Endothelial cell of umbilical vein (primary cell): Measurements from ENCODE around the gene ANO6. TPM values are rescaled to one million over a fixed set of nuclear protein-coding genes. Genes with fewer than 3 reads are reported as not detected.

Experiments
- Bru-seq: library from RNA; stranded (reverse); fragments of 400-500 nt; gene quantifications from one replicate; lab custom pipeline; 2021; lab: Mats Ljungman, UMichigan
- BruChase-seq, 2 experiments: library from RNA; stranded (reverse); fragments of 400-500 nt; gene quantifications; one replicate each; lab custom pipeline; 2021; lab: Mats Ljungman, UMichigan
- BruUV-seq: library from RNA; stranded (reverse); fragments of 400-500 nt; replicated peaks from 2 replicates; lab custom pipeline; 2021; lab: Mats Ljungman, UMichigan
- CTCF ChIA-PET: fragments of 300-600, 350-600 bp; sonication (Branson Sonifier 250); formaldehyde crosslinking; loops from one replicate; lab custom pipeline; 2021; ENCODE audit warnings: antibody characterized with exemption, inconsistent platforms; lab: Charles Lee
- POLR2A ChIA-PET: fragments of 300-600, 350-600 bp; sonication (Branson Sonifier 250); formaldehyde crosslinking; loops from one replicate; lab custom pipeline; 2021; ENCODE audit warnings: antibody characterized with exemption, inconsistent platforms; lab: Charles Lee
- DNase-seq: peaks from one replicate; pipeline ENCODE4 v3.0.0-alpha.2; 2011; ENCODE audit warnings: low read depth, low spot score
- FAIRE-seq: peaks from 2 replicates; lab custom pipeline; 2011; peaks lifted over from hg19 to GRCh38; lab: Jason Lieb, UNC
- H2AFZ ChIP-seq: 2 replicates; pipeline ENCODE4 v1.6.0; 2012; ENCODE audit warnings: low read depth, low read length, control low read depth, inconsistent platforms
- H3K27ac ChIP-seq: 2 replicates; pipeline ENCODE4 v1.5.1; 2011; ENCODE audit warnings: low read depth, mild to moderate bottlenecking, control low read depth, low read length, moderate library complexity; ENCODE audit not compliant: insufficient read depth
- H3K27me3 ChIP-seq, 2 experiments: 2 replicates each; pipeline versions ENCODE4 v1.6.0 to v1.6.1; 2011; ENCODE audit warnings: low read length in 2 of 2, mixed read lengths in 1 of 2; ENCODE audit not compliant: control insufficient read depth in 2 of 2, insufficient read depth in 2 of 2
- H3K36me3 ChIP-seq, 2 experiments: 2 replicates in 1 of 2; 3 replicates in 1 of 2; pipeline ENCODE4 v1.5.1; 2011; ENCODE audit warnings: low read length in 2 of 2, mild to moderate bottlenecking in 1 of 2, moderate library complexity in 1 of 2; ENCODE audit not compliant: control insufficient read depth in 2 of 2, insufficient read depth in 2 of 2; ENCODE audit errors: extremely low read depth in 1 of 2
- H3K4me1 ChIP-seq: 3 replicates; pipeline ENCODE4 v1.5.1; 2011; ENCODE audit warnings: mild to moderate bottlenecking, low read length; ENCODE audit not compliant: control insufficient read depth, insufficient read depth; ENCODE audit errors: extremely low read depth
- H3K4me2 ChIP-seq: 2 replicates; pipeline ENCODE4 v1.6.1; 2011; ENCODE audit warnings: low read length, control low read depth, mixed read lengths; ENCODE audit not compliant: insufficient read depth
- H3K4me3 ChIP-seq, 3 experiments: fragments of 200-600 bp in 1 of 3; sonication (generic), shearing (Covaris generic) in 1 of 3; replicated peaks in 1 of 3; 2 replicates each; pipeline ENCODE4 v1.5.1; 2011 to 2016; ENCODE audit warnings: control low read depth in 3 of 3, low read length in 3 of 3, mild to moderate bottlenecking in 2 of 3, inconsistent platforms in 1 of 3, low read depth in 1 of 3, moderate library complexity in 1 of 3; ENCODE audit not compliant: insufficient read depth in 1 of 3
- H3K79me2 ChIP-seq: 2 replicates; pipeline ENCODE4 v1.6.0; 2012; ENCODE audit warnings: low read length, inconsistent platforms; ENCODE audit not compliant: control insufficient read depth, insufficient read depth
- H3K9ac ChIP-seq: replicated peaks from 2 replicates; pipeline ENCODE3; 2011; ENCODE audit warnings: low read length, control low read depth; ENCODE audit not compliant: insufficient read depth; ENCODE audit errors: extremely low read depth
- H3K9me1 ChIP-seq: replicated peaks from 3 replicates; pipeline ENCODE4 v1.6.0; 2011; ENCODE audit warnings: mild to moderate bottlenecking, low read length; ENCODE audit not compliant: control insufficient read depth, insufficient read depth; ENCODE audit errors: extremely low read depth
- H3K9me3 ChIP-seq: replicated peaks from 2 replicates; pipeline ENCODE4 v1.5.1; 2012; ENCODE audit warnings: low read length, inconsistent platforms; ENCODE audit not compliant: control insufficient read depth, insufficient read depth
- H4K20me1 ChIP-seq: replicated peaks from 2 replicates; pipeline ENCODE3; 2011; ENCODE audit warnings: mild to moderate bottlenecking, low read length; ENCODE audit not compliant: control insufficient read depth, insufficient read depth; ENCODE audit errors: extremely low read depth
- EZH2 ChIP-seq: IDR thresholded peaks from 2 replicates; pipeline ENCODE4 v1.6.1; 2012; ENCODE audit warnings: borderline replicate concordance, low read depth, mild to moderate bottlenecking, moderate library complexity, low read length, inconsistent platforms; ENCODE audit not compliant: severe bottlenecking
- FOS ChIP-seq: IDR thresholded peaks from 2 replicates; pipeline ENCODE4 v1.6.1; 2011; ENCODE audit warnings: mild to moderate bottlenecking, low read length, moderate library complexity, borderline replicate concordance; ENCODE audit not compliant: insufficient read depth
- GATA2 ChIP-seq: IDR thresholded peaks from 2 replicates; pipeline ENCODE4 v1.7.0; 2011; ENCODE audit warnings: low read depth, mild to moderate bottlenecking, moderate library complexity, mixed read lengths, low read length; ENCODE audit not compliant: insufficient read length, insufficient read depth
- JUN ChIP-seq: IDR thresholded peaks from 2 replicates; pipeline ENCODE4 v1.6.1; 2011; ENCODE audit warnings: borderline replicate concordance, low read depth; ENCODE audit not compliant: insufficient read length, insufficient read depth
- MYC ChIP-seq: IDR thresholded peaks from one replicate; pipeline ENCODE4 v1.6.1; 2011; ENCODE audit warnings: mild to moderate bottlenecking, low read depth, low read length
- POLR2A ChIP-seq: IDR thresholded peaks from 2 replicates; pipeline ENCODE4 v1.6.1; 2012; ENCODE audit warnings: low read depth, mild to moderate bottlenecking, control low read depth, low read length
- POLR2AphosphoS5 ChIP-seq: IDR thresholded peaks from 2 replicates; pipeline ENCODE4 v1.6.1; 2012; ENCODE audit warnings: low read depth, mild to moderate bottlenecking, control low read depth, low read length, moderate library complexity; ENCODE audit not compliant: insufficient read depth
- dilution Hi-C: fragments of 300-500 bp; cut with MboI; formaldehyde crosslinking; loops from one replicate; pipeline ENCODE4 v1.15.0; 2019; ENCODE audit warnings: low sequenced_read_pairs; ENCODE audit not compliant: extremely low pct_ligation_motif_present
- intact Hi-C: fragments of 100-400 bp; cut with micrococcal nuclease; formaldehyde crosslinking; loops from one replicate; pipeline ENCODE4 v1.10.0; 2022
- long read RNA-seq: library from polyadenylated mRNA; stranded (forward); transcript quantifications from one replicate; pipeline ENCODE4 v2.0.0, GENCODE V29; 2021
- polyA minus RNA-seq, 3 experiments: library from RNA; depleted of rRNA, polyadenylated mRNA; stranded (reverse); fragments of >200 nt; gene quantifications; 1 replicate in 1 of 3; 2 replicates in 2 of 3; pipeline ENCODE4 v1.2.3, GENCODE V29; 2011
- polyA plus RNA-seq, 4 experiments: library from polyadenylated mRNA; depleted of rRNA in 3 of 4; stranded (reverse) in 3 of 4; unstranded in 1 of 4; fragments of >200 nt; gene quantifications; 2 replicates each; pipeline versions ENCODE4 v1.2.1 to v1.2.3, GENCODE V29; 2011 to 2012; ENCODE audit warnings: missing spikeins in 1 of 4
- total RNA-seq: library from RNA; stranded (reverse); gene quantifications from 2 replicates; pipeline ENCODE4 v1.2.3, GENCODE V29; 2021
- TF ChIP-seq, protein P1 (sequence below), 2 donors: IDR thresholded peaks; 1 replicate in 1 of 2; 2 replicates in 1 of 2; pipeline ENCODE4 v1.5.1; 2011; ENCODE audit warnings: low read length in 2 of 2, mild to moderate bottlenecking in 2 of 2, moderate library complexity in 2 of 2, control low read depth in 1 of 2, inconsistent platforms in 1 of 2, low read depth in 1 of 2; ENCODE audit not compliant: insufficient read depth in 1 of 2; ENCODE audit errors: extremely low read depth in 1 of 2
- TF ChIP-seq, protein P2 (sequence below): IDR thresholded peaks from 2 replicates; pipeline ENCODE4 v1.6.1; 2011; ENCODE audit not compliant: insufficient read depth, insufficient read length

The ANO6 gene, protein sequence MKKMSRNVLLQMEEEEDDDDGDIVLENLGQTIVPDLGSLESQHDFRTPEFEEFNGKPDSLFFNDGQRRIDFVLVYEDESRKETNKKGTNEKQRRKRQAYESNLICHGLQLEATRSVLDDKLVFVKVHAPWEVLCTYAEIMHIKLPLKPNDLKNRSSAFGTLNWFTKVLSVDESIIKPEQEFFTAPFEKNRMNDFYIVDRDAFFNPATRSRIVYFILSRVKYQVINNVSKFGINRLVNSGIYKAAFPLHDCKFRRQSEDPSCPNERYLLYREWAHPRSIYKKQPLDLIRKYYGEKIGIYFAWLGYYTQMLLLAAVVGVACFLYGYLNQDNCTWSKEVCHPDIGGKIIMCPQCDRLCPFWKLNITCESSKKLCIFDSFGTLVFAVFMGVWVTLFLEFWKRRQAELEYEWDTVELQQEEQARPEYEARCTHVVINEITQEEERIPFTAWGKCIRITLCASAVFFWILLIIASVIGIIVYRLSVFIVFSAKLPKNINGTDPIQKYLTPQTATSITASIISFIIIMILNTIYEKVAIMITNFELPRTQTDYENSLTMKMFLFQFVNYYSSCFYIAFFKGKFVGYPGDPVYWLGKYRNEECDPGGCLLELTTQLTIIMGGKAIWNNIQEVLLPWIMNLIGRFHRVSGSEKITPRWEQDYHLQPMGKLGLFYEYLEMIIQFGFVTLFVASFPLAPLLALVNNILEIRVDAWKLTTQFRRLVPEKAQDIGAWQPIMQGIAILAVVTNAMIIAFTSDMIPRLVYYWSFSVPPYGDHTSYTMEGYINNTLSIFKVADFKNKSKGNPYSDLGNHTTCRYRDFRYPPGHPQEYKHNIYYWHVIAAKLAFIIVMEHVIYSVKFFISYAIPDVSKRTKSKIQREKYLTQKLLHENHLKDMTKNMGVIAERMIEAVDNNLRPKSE
- total RNA-seq (67.6 and 70.1 TPM in 2 replicates), polyA plus RNA-seq (18.7 and 21.3 TPM in 2 replicates), polyA minus RNA-seq (60.4 and 63.6 TPM in 2 replicates), Bru-seq, nascent RNA (percentile 94 among the genes with signal in this experiment), BruChase-seq, experiment 1, labeled RNA remaining after a 6-hour chase (percentile 89 among the genes with signal in this experiment), BruChase-seq, experiment 2, labeled RNA remaining after a 2-hour chase (percentile 84 among the genes with signal in this experiment)
- polyA plus RNA-seq (2011; cell fraction: cytosol; rRNA removed) = 22.5 and 24.0 TPM in 2 replicates
- polyA plus RNA-seq (2011; cell fraction: nucleus; rRNA removed) = 27.7 and 28.1 TPM in 2 replicates
- polyA plus RNA-seq (2012) = 53.7 and 65.5 TPM in 2 replicates
- polyA minus RNA-seq (2011; cell fraction: cytosol; rRNA and poly(A)+ RNA removed) = 16.9 TPM
- polyA minus RNA-seq (2011; cell fraction: nucleus; rRNA and poly(A)+ RNA removed) = 60.5 and 81.8 TPM in 2 replicates
- long read RNA-seq, full-length matches to known transcripts = 19 of 44 reads
- long read RNA-seq, partial matches to known transcripts = 16 of 44 reads
- long read RNA-seq, other reads (novel, unspliced or antisense) = 9 of 44 reads

DNA sequence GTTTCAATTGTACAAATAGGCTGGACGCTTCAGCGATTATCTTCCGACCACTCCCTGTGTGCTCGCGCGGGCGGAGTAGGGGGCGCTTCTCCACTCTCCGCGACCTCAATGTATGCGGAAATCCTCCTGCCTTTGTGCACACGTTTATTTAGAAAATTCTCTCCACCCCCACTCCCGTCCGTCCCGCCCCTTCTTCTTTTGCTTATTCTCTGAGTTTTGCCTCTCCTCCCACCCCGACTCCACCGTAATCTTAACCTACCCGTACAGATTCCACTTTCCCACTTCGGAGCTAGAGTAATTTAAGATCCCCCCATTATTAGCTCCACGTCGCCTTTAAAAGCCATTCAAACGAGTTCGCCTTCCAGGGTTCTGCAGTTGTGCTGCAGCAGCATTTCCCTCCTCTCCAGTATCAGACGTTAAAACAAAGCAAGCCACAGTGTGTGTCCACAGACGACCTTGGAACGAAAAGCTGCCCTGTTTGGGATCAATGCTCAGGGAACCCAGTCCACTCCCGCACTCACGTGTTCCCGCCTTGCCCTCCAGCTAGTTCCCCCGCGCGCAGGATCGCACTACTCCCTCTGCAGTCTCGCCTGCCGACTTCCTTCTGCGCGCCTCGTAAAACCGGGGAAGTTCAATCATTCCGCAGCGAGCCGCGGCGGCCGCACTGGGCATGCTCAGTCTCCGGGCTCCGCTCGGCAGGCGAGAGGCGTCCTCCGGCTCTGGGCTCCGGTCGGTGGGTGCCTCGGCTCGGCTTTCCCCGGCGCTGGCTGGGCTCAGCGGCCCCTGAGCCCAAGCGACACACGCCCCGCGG is at the start of gene ANO6:
ANO6 (plus strand) TSS at position 677 of the 811 bp plus-strand sequence. CDS start 227 bp downstream, outside the sequence.
- intact Hi-C loops (loop anchor here (1.0 to 2.0 kb wide), 8 partner anchors 19 to 513 kb away; no protein-coding TSS in a partner anchor), dilution Hi-C loops (no loop called here)
- no peaks in the 10 kb centered on the region for H3K9me1 ChIP-seq

More for the DNA sequence above, at the start of gene ANO6:
- FAIRE-seq (peak; percentile 86), DNase-seq (peak; percentile 93)
- Histone ChIP-seq H3K4me3 (peak within 1 kb of the TSS; percentile 53 to 88 (median 86)), H3K79me2 (peaks cover 46% of the 10 kb centered on the region), H3K27ac (peak within 1 kb of the TSS; percentile 76), H3K4me2 (peak within 1 kb of the TSS; percentile 92), H3K27me3 (no peaks in the 10 kb centered on the region), H3K36me3 (no peaks in the 10 kb centered on the region), H3K9me3 (no peaks in the 10 kb centered on the region), H3K4me1 (peaks cover 14% of the 10 kb centered on the region), H2AFZ (peak within 1 kb of the TSS; percentile 46), H4K20me1 (peaks cover 3% of the 10 kb centered on the region), H3K9ac (peak within 1 kb of the TSS; percentile 98)
- POLR2A ChIA-PET = interaction anchor here (1.0 kb wide), 3 partner anchors 19 to 58 kb away, joined by 3 to 7 read pairs (median 3); no protein-coding TSS in a partner anchor
- TF ChIP-seq, protein P1, sequence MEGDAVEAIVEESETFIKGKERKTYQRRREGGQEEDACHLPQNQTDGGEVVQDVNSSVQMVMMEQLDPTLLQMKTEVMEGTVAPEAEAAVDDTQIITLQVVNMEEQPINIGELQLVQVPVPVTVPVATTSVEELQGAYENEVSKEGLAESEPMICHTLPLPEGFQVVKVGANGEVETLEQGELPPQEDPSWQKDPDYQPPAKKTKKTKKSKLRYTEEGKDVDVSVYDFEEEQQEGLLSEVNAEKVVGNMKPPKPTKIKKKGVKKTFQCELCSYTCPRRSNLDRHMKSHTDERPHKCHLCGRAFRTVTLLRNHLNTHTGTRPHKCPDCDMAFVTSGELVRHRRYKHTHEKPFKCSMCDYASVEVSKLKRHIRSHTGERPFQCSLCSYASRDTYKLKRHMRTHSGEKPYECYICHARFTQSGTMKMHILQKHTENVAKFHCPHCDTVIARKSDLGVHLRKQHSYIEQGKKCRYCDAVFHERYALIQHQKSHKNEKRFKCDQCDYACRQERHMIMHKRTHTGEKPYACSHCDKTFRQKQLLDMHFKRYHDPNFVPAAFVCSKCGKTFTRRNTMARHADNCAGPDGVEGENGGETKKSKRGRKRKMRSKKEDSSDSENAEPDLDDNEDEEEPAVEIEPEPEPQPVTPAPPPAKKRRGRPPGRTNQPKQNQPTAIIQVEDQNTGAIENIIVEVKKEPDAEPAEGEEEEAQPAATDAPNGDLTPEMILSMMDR (IDR thresholded peaks at IDR 0.05; ENCODE audit: extremely low read depth in 1 of 2, insufficient read depth in 1 of 2, low read depth in 1 of 2, low read length in 2 of 2) = peak in 1 of 2 donors; percentile 38
- TF ChIP-seq, protein P2, sequence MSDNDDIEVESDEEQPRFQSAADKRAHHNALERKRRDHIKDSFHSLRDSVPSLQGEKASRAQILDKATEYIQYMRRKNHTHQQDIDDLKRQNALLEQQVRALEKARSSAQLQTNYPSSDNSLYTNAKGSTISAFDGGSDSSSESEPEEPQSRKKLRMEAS = peak; percentile 52
- TF ChIP-seq GATA2 (no peak), POLR2AphosphoS5 (peak; percentile 35), MYC (no peak), FOS (no peak), POLR2A (peak; percentile 61), JUN (no peak), EZH2 (no peak)
- BruUV-seq = no TSS peak
- CTCF ChIA-PET = interaction anchor here (0.6 to 4.7 kb wide), 31 partner anchors 9 to 530 kb away, joined by 3 to 41 read pairs (median 3); partner anchors contain the start of gene ARID2
